Measurements from ENCODE around the gene NTSR2. TPM values are rescaled to one million over a fixed set of nuclear protein-coding genes. Genes with fewer than 3 reads are reported as not detected.
"Not testable (repeated sequence)": the region's sequence is repeated elsewhere in the genome, so short reads cannot be mapped to it uniquely, and the experiment has no call there.

NTSR2 gene
- total RNA-seq, 1 donor = not detected

DNA sequence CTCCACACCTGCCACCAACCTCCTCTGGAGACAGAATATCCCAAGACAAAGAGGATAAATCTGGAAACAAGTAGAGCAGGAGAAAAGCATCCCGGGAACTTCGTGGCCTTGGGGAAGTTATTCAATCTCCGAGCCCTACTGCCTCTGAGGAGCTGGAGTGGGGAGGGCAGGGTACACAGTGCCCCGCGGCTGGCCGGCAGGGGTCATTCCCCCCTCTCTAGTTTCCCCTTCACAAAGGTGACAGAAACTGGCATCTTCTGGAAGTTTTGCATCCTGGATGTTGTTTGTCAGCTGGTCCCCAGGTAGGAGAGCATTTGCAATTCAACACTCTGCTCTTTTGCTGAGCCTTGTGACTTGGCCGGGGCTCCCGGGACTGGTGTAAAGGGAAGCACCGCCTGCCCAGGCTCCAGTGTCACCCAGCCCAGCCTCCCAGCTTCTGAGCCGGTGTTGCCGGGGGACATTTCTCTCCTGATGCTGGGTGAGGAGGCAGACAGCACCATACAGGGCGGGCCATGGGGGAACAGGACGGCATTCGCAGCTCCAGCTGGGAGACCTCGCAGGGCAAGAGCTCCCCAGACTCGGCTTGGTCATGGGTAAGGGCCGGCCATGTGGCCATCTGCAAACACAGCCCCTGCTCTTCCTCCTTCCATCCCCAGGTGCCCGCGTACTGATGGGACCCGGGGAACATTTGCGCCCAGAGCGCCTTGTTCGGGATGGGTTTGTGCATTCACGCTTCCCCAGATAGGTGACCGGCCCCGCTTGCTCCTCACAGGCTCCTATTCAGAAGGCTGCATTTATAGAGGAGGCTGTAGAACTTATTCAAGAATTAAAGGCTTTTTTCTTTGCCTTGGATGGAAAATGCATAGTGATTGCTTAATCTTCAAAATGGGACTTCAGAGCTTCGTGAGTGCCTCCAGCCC, 7.4 kb upstream of the NTSR2 start:
- Histone ChIP-seq H3K9me3 (ENCODE audit: low read depth, low read length) (no peaks in the 10 kb centered on the region), H3K4me3 (ENCODE audit: low read length) (no peak overlapping the region), H3K27me3 (ENCODE audit: insufficient read depth, low read length) (peaks cover 12% of the 10 kb centered on the region), H3K4me1 (ENCODE audit: insufficient read depth, low read length) (no peaks in the 10 kb centered on the region)

DNA sequence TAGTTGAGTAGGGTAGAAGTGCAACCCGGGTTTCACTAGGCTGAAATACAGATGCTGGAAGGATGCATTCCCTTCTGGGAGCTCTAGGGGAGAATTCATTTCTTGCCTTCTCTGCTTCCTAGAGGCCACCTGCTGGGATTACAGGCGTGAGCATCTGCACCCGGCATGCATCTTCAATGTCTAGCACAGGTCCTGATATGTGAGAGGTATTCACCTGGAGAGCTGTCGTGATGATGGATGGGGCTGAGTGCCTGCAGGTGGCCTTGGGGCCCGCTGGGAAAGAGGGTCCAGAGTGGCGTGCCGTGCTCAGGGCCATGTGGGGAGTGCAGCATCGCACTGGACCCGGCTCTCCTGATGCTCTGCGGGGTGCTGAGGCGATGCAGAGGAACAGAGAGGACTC, 6.6 kb upstream of the NTSR2 start:
- Histone ChIP-seq H3K9me3 (ENCODE audit: low read depth, low read length) (no peaks in the 10 kb centered on the region), H3K4me3 (ENCODE audit: low read length) (no peak overlapping the region), H3K27me3 (ENCODE audit: insufficient read depth, low read length) (peaks cover 15% of the 10 kb centered on the region), H3K4me1 (ENCODE audit: insufficient read depth, low read length) (no peaks in the 10 kb centered on the region)

DNA sequence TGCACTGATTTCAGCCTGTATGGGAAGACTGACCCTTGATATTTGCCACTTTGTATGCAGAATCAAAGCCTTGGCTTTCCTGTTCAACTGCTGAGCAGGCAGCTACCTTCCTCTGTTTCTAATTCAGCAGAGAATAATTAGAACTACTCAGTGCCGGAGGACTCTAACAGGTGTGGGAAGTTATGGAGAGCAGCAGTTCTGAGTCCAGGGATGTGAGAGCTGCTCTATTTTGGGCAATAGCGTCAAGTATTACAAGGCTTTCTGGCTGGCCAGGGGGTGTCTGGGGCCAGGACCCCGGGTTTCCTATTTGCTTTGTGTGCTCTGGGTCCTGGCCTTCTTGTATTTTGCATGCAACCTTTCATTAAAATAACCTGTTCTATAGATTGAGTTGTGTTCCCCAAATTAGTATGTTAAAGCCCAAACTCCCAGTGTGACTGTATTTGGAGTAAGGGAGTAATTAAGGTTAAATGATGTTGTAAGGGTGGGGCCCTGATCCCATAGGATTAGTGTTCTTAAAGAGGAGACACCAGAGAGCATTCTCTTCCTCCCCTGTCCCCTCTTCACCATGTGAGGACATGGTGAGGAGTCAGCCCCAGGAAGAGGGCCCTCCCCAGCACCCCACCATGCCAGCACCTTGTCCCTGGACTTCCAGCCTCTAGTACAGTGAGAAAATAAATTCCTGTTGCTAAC, 5.6 kb upstream of the NTSR2 start:
- H3K4me1 ChIP-seq (ENCODE audit: insufficient read depth, low read length) = no peaks in the 10 kb centered on the region
- H3K9me3 ChIP-seq (ENCODE audit: low read depth, low read length) = no peaks in the 10 kb centered on the region
- H3K27me3 ChIP-seq (ENCODE audit: insufficient read depth, low read length) = peaks cover 24% of the 10 kb centered on the region
- H3K4me3 ChIP-seq (ENCODE audit: low read length) = no peak overlapping the region

DNA sequence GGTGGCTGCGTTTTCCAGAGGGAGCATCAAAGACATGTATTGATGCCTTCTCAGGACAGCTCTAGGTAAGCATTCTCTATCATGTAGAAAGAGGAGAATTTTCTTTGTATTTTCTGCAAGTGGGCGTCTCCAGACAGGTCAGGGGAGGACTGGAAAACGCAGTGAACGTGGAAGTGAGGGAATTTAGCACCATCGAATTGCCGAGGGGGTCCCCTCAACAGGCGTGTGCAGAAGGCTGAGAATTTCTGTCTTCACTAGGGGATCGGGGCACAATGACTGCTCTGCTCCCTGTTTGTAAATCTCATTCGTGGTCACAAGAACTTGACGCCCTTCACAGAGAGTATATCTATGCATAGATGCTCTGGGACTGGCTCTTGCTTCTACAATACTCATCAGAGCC, 5.0 kb upstream of the NTSR2 start:
- H3K4me3 ChIP-seq (ENCODE audit: low read length) = no peak overlapping the region
- no peaks in the 10 kb centered on the region for H3K9me3 ChIP-seq (ENCODE audit: low read depth, low read length)
- peaks cover 30% of the 10 kb centered on the region for H3K27me3 ChIP-seq (ENCODE audit: insufficient read depth, low read length)
- no peaks in the 10 kb centered on the region for H3K4me1 ChIP-seq (ENCODE audit: insufficient read depth, low read length)

DNA sequence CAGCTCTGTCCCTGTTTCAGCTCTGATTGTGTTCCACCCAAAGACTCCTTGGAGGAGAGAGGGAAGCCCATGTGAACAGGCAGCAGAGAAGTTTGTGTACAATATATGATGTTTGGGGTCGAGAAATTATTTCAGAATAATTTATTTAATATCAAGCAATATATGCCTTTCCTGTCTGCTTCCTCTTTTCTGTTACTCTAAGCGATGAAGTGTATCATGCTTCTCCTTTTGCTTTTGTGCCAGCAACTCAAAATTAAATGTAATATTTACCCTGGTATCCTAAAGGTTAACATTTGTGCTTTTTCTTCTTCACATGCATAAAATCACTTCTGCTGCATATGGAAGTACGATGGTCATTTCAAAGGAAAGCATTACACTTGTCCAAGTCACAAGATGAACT, 2.4 kb upstream of the NTSR2 start:
- no peaks in the 10 kb centered on the region for H3K4me1 ChIP-seq (ENCODE audit: insufficient read depth, low read length)
- H3K4me3 ChIP-seq (ENCODE audit: low read length) = no peak overlapping the region
- H3K27me3 ChIP-seq (ENCODE audit: insufficient read depth, low read length) = peaks cover 29% of the 10 kb centered on the region
- no peaks in the 10 kb centered on the region for H3K9me3 ChIP-seq (ENCODE audit: low read depth, low read length)

DNA sequence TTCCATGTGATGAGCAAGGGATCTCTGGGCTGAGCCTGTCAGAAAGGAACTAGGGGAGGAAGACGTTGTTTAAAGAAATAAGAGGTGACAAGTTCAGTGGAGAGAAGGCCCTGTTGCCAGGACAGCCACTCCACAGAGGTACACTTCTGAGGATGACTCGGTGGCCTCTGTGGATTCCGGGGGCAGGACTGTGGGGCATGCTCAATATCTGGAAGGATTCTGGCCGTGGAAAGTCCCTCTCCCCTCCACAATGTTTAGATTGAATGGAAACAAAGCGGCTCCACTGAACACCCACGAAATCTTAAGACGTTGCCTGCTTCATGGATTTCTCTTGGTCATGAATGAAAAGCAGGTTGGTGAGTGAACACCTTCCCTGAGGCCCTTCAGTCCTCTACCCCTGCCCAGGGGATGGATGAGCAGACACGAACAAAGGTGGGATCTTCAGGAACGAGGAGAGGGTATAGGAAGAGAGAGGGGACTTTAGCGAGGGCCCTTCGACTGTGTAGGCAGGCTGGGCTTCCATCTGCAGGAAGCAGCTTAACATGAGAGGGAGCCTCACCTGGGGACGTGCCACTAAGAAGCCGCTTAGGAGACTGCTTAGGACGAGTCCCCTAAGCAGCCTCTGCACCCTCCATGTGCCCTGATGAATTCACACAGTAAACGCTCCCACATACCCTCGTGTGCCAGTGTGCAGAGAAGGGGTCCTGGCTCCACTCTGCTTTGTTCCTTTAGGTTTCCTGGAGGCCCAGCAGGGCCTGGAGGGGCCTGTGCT, 1.9 kb downstream of the NTSR2 start:
- Histone ChIP-seq H3K9me3 (ENCODE audit: low read depth, low read length) (no peaks in the 10 kb centered on the region), H3K4me3 (ENCODE audit: low read length) (no peak overlapping the region), H3K4me1 (ENCODE audit: insufficient read depth, low read length) (no peaks in the 10 kb centered on the region), H3K27me3 (ENCODE audit: insufficient read depth, low read length) (peaks cover 19% of the 10 kb centered on the region)

DNA sequence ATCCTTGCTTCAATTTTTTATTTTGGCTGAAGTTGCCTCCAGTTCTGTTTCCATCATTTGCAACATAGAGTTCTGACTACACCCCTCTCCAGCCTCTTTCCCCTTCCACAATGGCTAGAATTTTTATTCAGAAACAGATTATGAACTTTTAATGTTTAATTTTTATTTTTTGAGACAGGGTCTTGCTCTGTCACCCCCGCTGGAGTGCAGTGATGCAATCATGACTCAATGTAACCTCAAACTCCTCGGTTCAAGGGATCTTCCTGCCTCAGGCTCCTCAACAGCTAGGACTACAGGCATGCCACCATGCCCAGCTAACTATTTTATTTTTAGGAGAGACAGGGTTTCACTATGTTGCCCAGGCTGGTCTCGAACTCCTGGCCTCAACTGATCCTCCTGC, 2.8 kb downstream of the NTSR2 start:
- Histone ChIP-seq H3K4me1 (ENCODE audit: insufficient read depth, low read length) (no peaks in the 10 kb centered on the region), H3K27me3 (ENCODE audit: insufficient read depth, low read length) (peaks cover 18% of the 10 kb centered on the region), H3K4me3 (ENCODE audit: low read length) (no peak overlapping the region), H3K9me3 (ENCODE audit: low read depth, low read length) (no peaks in the 10 kb centered on the region)

DNA sequence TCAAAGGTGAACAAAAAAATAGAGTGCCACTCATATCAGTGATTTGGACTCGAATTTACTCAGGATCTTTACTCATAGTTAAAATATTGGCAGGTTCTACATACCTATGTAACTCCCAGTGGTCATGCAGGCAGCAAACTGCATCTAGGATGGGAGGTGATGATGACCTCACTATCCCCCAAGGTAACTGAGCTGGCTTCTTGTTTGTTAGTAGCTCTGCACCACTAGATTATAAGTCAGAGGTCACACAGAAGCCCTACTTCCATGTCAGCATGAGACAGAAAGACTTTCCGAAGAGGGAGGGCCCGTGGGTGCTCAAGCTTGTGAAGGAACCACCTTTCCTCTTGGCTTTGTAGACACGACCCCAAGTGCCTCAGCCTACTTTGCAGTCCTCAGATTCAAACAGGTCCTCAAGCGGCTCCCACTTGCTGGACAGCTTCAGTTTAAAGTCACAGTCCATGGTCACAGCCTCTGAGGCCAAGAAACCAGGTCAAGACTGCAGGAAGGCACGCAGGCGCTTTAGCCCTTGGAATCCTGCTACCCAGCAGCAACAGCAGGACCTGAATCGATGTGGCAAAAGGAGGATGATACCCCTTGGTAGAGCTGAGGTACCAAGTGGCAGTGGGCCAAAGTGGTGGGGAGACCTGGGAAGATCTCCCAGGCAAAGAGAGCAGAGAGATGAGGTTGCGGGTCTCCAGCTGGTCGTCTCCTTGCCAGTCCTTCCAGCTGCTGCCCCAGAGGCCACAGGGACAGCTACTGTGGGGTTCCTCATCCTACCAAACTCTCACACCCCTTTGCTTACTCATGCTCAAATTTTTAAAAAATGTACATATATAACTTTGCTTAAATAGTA, 4.3 kb downstream of the NTSR2 start:
- Histone ChIP-seq H3K9me3 (ENCODE audit: low read depth, low read length) (no peaks in the 10 kb centered on the region), H3K4me1 (ENCODE audit: insufficient read depth, low read length) (no peaks in the 10 kb centered on the region), H3K27me3 (ENCODE audit: insufficient read depth, low read length) (peaks cover 9% of the 10 kb centered on the region)

DNA sequence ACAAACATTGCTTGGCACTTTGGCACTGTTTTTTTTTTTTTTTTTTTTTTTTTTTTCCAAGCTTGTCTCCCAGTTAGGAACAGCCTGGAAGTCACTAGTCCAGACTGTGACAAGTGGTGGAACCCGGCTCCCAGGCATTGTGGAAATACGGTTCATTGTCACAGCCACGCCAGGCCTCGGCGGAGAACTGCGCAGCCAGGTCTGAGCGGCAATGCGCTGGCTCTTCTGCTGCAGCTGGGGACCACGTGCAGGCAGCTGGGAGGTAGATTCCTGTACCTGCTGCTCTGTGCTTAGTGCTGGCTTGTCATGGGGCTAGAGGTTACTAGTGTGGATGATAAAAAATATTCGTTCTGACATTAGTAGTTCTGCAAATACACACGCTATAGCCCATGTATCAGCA, 5.0 kb downstream of the NTSR2 start:
- Histone ChIP-seq H3K27me3 (ENCODE audit: insufficient read depth, low read length) (peaks cover 2% of the 10 kb centered on the region), H3K9me3 (ENCODE audit: low read depth, low read length) (no peaks in the 10 kb centered on the region), H3K4me1 (ENCODE audit: insufficient read depth, low read length) (no peaks in the 10 kb centered on the region), H3K4me3 (ENCODE audit: low read length) (no peak overlapping the region)

More for the DNA sequence above, 4.3 kb downstream of the NTSR2 start:
- H3K4me3 ChIP-seq (ENCODE audit: low read length) = no peak overlapping the region

DNA sequence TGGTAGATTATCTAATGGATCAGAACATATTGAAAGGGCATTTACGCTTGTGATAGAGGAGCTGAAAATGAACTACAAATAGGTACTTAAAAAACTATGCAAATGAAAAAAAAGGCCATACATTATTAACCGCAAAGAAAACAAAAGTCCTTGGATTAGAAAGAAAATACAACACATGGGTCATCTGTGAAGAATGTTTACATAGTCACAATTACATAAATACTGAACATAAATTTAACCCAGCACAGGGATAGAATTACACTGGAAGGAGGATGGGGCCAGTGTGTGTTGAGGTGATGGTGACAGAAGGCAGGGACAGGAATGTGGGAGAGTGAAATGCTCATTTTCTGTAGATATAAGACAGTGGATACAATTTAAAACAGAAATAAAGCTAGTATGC, 6.6 kb downstream of the NTSR2 start:
- H3K4me1 ChIP-seq (ENCODE audit: insufficient read depth, low read length) = no peaks in the 10 kb centered on the region
- no peaks in the 10 kb centered on the region for H3K9me3 ChIP-seq (ENCODE audit: low read depth, low read length)
- no peaks in the 10 kb centered on the region for H3K27me3 ChIP-seq (ENCODE audit: insufficient read depth, low read length)
- no peak overlapping the region for H3K4me3 ChIP-seq (ENCODE audit: low read length)

DNA sequence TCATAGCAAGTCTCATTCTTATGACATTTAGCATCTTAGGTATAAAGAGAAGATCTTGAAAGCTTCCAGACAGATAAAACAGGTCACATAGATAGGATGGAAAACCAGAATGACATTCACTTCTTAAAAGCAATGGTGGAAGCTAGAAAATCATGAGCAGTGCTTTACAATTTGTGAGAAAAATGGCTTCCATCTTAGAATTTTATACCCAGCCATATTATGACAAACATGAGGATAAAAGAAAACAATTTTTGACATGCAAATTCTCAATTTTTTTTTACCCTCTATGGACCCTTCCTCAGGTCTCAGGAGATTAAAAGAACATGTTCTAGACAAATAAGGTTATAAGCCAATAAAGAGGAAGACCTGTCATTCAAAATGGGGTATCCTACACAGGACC, 7.1 kb downstream of the NTSR2 start:
- no peak overlapping the region for H3K4me3 ChIP-seq (ENCODE audit: low read length)
- no peaks in the 10 kb centered on the region for H3K4me1 ChIP-seq (ENCODE audit: insufficient read depth, low read length)
- H3K27me3 ChIP-seq (ENCODE audit: insufficient read depth, low read length) = no peaks in the 10 kb centered on the region
- H3K9me3 ChIP-seq (ENCODE audit: low read depth, low read length) = no peaks in the 10 kb centered on the region

DNA sequence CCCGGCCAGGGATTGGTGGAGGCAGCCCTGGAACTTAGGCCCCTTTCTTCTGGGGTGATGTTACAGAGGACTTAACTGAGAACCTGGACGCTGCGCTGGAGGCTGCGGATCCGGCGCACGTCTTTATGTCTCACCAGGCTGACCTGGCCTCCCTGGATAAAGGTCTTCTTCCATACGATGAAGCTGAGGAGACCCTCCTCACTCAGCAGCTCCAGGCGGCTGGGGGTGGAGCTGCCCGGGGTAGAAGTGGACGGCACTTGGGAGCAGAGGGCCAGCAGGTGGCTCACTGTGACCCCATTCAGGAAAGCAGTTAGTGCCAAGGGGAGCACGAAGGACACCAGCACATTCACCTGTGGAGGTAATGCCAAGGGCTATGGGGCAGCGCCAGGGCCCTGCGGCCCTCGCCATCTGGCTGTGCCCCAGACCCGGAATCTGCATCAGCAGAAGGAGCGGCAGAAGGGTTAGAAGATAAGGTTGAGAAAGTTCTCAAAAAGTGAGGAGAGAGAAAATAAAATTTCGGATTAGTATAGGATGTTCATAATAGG, 8.0 kb downstream of the NTSR2 start:
- Histone ChIP-seq H3K4me1 (ENCODE audit: insufficient read depth, low read length) (no peaks in the 10 kb centered on the region), H3K4me3 (ENCODE audit: low read length) (no peak overlapping the region), H3K9me3 (ENCODE audit: low read depth, low read length) (no peaks in the 10 kb centered on the region), H3K27me3 (ENCODE audit: insufficient read depth, low read length) (no peaks in the 10 kb centered on the region)

DNA sequence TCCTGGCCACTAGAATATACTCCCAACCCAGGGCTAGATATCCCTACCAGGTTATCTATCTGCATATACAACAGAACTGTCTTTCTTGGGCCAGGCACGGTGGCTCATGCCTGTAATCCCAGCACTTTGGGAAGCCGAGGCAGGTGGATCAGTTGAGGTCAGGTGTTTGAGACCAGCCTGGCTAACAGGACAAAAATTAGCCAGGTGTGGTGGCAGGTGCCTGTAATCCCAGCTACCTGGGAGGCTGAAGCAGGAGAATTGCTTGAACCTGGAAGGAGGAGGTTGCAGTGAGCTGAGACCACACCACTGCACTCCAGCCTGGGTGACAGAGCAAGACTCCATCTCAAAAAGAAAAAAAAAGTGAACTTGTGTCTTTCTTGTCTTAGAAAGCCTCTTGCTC, 9.6 kb downstream of the NTSR2 start:
- not testable (repeated sequence) for H3K27me3 ChIP-seq (ENCODE audit: insufficient read depth, low read length); H3K9me3 ChIP-seq (ENCODE audit: low read depth, low read length); H3K4me3 ChIP-seq (ENCODE audit: low read length)

DNA sequence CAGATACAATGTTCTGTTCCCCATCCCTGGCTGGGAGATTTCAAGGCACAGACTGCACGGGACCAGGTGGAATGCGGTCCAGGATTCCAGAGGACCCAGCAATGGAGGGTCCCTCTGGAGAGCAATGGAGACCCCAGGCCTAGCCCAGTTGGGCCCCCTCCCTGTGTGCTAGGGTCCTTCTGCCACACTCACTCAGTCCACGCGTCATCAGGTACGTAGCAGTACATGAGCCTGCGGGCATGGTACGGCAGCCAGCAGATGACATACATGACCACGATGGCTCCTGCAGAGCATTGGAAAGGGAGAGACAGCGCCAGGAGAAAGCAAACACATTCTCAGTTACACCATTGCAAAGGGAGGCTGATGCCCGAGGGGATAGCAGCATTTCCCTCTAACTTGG, 10.1 kb downstream of the NTSR2 start:
- Histone ChIP-seq H3K9me3 (ENCODE audit: low read depth, low read length) (no peaks in the 10 kb centered on the region), H3K27me3 (ENCODE audit: insufficient read depth, low read length) (no peaks in the 10 kb centered on the region), H3K4me1 (ENCODE audit: insufficient read depth, low read length) (no peaks in the 10 kb centered on the region), H3K4me3 (ENCODE audit: low read length) (no peak overlapping the region)

More for the DNA sequence above, 9.6 kb downstream of the NTSR2 start:
- H3K4me1 ChIP-seq (ENCODE audit: insufficient read depth, low read length) = not testable (repeated sequence)
